CD4-positive, alpha-beta T cell treated with Interleukin-15 for 1 hour (primary cell): ENCODE data around the gene NECAB2.

Source experiments
- DNase-seq: peaks from one replicate; pipeline ENCODE4 v3.0.0-alpha.2; 2020

Gene NECAB2

GRCh38 chr16:84047626-84048025, 79.6 kb downstream of the NECAB2 start:
- DNase-seq: peak; percentile 17

GRCh38 chr16:84048270-84048669, 80.2 kb downstream of the NECAB2 start:
- DNase-seq: peak; percentile 1

- DNase-seq: no peak
Observed at GRCh38 chr16:84048871-84049270, 80.8 kb downstream of the NECAB2 start.

GRCh38 chr16:84049403-84050060, 81.5 kb downstream of the NECAB2 start:
- DNase-seq: peak; percentile 13

- peak; percentile 7 for DNase-seq
Observed at GRCh38 chr16:84050316-84050715, 82.3 kb downstream of the NECAB2 start.

- DNase-seq: peak; percentile 13
Observed at GRCh38 chr16:84052071-84052622, 84.1 kb downstream of the NECAB2 start.
